ENCODE data around the gene NECTIN2. TPM values are rescaled to one million over a fixed set of nuclear protein-coding genes. Genes with fewer than 3 reads are reported as not detected.

The NECTIN2 gene
- total RNA-seq, 1 donor from 2014 or later = 54.2 TPM

DNA sequence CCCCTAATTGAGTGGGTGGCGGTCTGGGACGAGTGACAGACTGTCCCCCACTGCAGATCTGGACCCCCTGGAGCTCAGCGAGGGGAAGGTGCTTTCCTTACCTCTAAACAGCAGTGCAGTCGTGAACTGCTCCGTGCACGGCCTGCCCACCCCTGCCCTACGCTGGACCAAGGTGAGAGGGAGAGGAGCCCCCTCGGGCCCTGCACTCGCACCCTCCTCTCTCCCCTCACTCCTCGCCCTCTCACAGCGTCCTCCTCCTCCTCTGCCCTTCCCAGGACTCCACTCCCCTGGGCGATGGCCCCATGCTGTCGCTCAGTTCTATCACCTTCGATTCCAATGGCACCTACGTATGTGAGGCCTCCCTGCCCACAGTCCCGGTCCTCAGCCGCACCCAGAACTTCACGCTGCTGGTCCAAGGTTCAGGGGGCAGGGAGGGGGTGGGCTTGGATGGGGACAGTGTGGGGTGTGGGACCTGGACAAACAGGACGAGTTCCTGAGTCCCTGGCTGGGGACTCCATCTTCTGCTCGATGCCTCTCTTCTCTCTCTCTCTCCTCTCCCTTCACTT lies 27.5 kb upstream of the NECTIN2 start:
- H2AFZ ChIP-seq (replicated peaks) = no peak overlapping the region
- no peak overlapping the region for H3K4me2 ChIP-seq
- H3K9ac ChIP-seq = no peak overlapping the region
- peaks cover 5% of the 10 kb centered on the region for H3F3A ChIP-seq (ENCODE audit: low read depth)
- H3K9me3 ChIP-seq (ENCODE audit: low read depth) = no peaks in the 10 kb centered on the region
- no peak overlapping the region for H3K4me3 ChIP-seq
- Mint-ChIP-seq H3K4me3 (no peak overlapping the region), H3K4me1 (peaks cover 27% of the 10 kb centered on the region), H3K36me3 (peaks cover 2% of the 10 kb centered on the region), H3K27me3 (ENCODE audit: insufficient read depth, low read depth) (peaks cover 11% of the 10 kb centered on the region), H3K27ac (no peak overlapping the region), H3K9me3 (no peaks in the 10 kb centered on the region)
- no peaks in the 10 kb centered on the region for H3K27me3 ChIP-seq
- H3K4me1 ChIP-seq = peaks cover 13% of the 10 kb centered on the region
- H3K79me2 ChIP-seq (ENCODE audit: low read depth) = no peaks in the 10 kb centered on the region
- TF ChIP-seq EZH2 (IDR thresholded peaks at IDR 0.05) = no peak
- TF ChIP-seq, protein P1, sequence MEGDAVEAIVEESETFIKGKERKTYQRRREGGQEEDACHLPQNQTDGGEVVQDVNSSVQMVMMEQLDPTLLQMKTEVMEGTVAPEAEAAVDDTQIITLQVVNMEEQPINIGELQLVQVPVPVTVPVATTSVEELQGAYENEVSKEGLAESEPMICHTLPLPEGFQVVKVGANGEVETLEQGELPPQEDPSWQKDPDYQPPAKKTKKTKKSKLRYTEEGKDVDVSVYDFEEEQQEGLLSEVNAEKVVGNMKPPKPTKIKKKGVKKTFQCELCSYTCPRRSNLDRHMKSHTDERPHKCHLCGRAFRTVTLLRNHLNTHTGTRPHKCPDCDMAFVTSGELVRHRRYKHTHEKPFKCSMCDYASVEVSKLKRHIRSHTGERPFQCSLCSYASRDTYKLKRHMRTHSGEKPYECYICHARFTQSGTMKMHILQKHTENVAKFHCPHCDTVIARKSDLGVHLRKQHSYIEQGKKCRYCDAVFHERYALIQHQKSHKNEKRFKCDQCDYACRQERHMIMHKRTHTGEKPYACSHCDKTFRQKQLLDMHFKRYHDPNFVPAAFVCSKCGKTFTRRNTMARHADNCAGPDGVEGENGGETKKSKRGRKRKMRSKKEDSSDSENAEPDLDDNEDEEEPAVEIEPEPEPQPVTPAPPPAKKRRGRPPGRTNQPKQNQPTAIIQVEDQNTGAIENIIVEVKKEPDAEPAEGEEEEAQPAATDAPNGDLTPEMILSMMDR (IDR thresholded peaks at IDR 0.05) = no peak
- no peak for TF ChIP-seq EZH2phosphoT487 (IDR thresholded peaks at IDR 0.05)
- H4K20me1 ChIP-seq (ENCODE audit: low read depth) = no peaks in the 10 kb centered on the region
- no peak for DNase-seq (ENCODE audit: low spot score)
- H3K36me3 ChIP-seq = no peaks in the 10 kb centered on the region
- H3K27ac ChIP-seq = no peak overlapping the region

DNA sequence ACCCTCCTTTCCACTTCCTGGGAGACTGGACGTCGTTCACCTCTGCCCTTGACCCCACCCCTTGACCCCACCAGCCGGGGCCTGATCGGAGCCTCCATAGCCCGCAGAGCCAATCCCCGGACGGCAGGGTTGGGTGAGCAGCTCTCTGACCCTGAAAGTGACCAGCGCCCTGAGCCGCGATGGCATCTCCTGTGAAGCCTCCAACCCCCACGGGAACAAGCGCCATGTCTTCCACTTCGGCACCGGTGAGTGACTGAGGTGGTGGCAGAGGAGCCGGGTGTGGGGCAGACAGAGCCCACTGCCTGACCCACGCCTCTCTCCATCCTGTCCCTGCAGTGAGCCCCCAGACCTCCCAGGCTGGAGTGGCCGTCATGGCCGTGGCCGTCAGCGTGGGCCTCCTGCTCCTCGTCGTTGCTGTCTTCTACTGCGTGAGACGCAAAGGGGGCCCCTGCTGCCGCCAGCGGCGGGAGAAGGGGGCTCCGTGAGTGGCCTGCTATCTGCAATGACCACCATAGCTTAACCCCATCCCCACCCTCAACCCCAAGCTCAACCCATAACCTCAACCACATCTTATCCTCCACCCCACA lies 26.8 kb upstream of the NECTIN2 start:
- H3F3A ChIP-seq (ENCODE audit: low read depth) = peaks cover 5% of the 10 kb centered on the region
- peaks cover 24% of the 10 kb centered on the region for H3K4me1 Mint-ChIP-seq
- no peaks in the 10 kb centered on the region for H3K36me3 ChIP-seq
- no peaks in the 10 kb centered on the region for H3K9me3 Mint-ChIP-seq
- no peaks in the 10 kb centered on the region for H4K20me1 ChIP-seq (ENCODE audit: low read depth)
- H3K9me3 ChIP-seq (ENCODE audit: low read depth) = no peaks in the 10 kb centered on the region
- H3K27me3 ChIP-seq = no peaks in the 10 kb centered on the region
- no peaks in the 10 kb centered on the region for H3K79me2 ChIP-seq (ENCODE audit: low read depth)
- H3K4me3 Mint-ChIP-seq = no peak overlapping the region
- no peak overlapping the region for H3K4me2 ChIP-seq
- no peak for DNase-seq (ENCODE audit: low spot score)
- H3K36me3 Mint-ChIP-seq = no peaks in the 10 kb centered on the region
- H2AFZ ChIP-seq (replicated peaks) = no peak overlapping the region
- no peak overlapping the region for H3K27ac ChIP-seq
- peaks cover 14% of the 10 kb centered on the region for H3K4me1 ChIP-seq
- H3K27ac Mint-ChIP-seq = no peak overlapping the region
- H3K4me3 ChIP-seq = no peak overlapping the region
- no peak overlapping the region for H3K9ac ChIP-seq
- TF ChIP-seq, protein P1 (IDR thresholded peaks at IDR 0.05) = no peak
- TF ChIP-seq EZH2 (IDR thresholded peaks at IDR 0.05) (no peak), EZH2phosphoT487 (IDR thresholded peaks at IDR 0.05) (no peak)
- H3K27me3 Mint-ChIP-seq (ENCODE audit: insufficient read depth, low read depth) = peaks cover 11% of the 10 kb centered on the region

DNA sequence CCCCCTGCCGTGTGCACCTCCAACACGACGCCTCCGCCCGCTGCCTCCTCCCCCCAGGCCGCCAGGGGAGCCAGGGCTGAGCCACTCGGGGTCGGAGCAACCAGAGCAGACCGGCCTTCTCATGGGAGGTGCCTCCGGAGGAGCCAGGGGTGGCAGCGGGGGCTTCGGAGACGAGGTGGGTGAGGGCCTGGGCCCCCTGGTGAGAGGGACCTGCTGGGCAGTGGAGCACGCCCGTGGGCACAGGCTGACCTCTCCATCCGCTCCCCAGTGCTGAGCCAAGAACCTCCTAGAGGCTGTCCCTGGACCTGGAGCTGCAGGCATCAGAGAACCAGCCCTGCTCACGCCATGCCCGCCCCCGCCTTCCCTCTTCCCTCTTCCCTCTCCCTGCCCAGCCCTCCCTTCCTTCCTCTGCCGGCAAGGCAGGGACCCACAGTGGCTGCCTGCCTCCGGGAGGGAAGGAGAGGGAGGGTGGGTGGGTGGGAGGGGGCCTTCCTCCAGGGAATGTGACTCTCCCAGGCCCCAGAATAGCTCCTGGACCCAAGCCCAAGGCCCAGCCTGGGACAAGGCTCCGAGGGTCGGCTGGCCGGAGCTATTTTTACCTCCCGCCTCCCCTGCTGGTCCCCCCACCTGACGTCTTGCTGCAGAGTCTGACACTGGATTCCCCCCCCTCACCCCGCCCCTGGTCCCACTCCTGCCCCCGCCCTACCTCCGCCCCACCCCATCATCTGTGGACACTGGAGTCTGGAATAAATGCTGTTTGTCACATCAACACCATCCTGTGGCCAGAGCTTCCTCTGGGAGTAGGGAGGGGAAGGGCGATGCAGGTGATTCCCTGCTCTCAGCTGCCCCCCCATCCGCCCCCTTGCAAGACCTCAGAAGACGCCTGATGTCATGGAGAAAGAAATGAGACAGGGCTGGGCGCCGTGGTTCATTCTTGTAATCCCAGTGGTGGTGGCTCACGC lies 25.2 kb upstream of the NECTIN2 start:
- H3K27ac ChIP-seq = no peak overlapping the region
- no peaks in the 10 kb centered on the region for H4K20me1 ChIP-seq (ENCODE audit: low read depth)
- no peak overlapping the region for H2AFZ ChIP-seq (replicated peaks)
- Mint-ChIP-seq H3K27me3 (ENCODE audit: insufficient read depth, low read depth) (peaks cover 11% of the 10 kb centered on the region), H3K4me1 (peaks cover 24% of the 10 kb centered on the region), H3K27ac (no peak overlapping the region), H3K4me3 (no peak overlapping the region), H3K9me3 (no peaks in the 10 kb centered on the region), H3K36me3 (no peaks in the 10 kb centered on the region)
- no peaks in the 10 kb centered on the region for H3K79me2 ChIP-seq (ENCODE audit: low read depth)
- H3K9ac ChIP-seq = no peak overlapping the region
- DNase-seq (ENCODE audit: low spot score) = no peak
- no peaks in the 10 kb centered on the region for H3K9me3 ChIP-seq (ENCODE audit: low read depth)
- H3K4me3 ChIP-seq = no peak overlapping the region
- H3K27me3 ChIP-seq = peaks cover 8% of the 10 kb centered on the region
- H3K4me2 ChIP-seq = no peak overlapping the region
- H3F3A ChIP-seq (ENCODE audit: low read depth) = peaks cover 5% of the 10 kb centered on the region
- TF ChIP-seq EZH2phosphoT487 (IDR thresholded peaks at IDR 0.05) (no peak), EZH2 (IDR thresholded peaks at IDR 0.05) (no peak)
- TF ChIP-seq, protein P1 (IDR thresholded peaks at IDR 0.05) = no peak
- no peaks in the 10 kb centered on the region for H3K36me3 ChIP-seq
- H3K4me1 ChIP-seq = peaks cover 14% of the 10 kb centered on the region
